GM10266 (cell line): ENCODE data around the gene STARD5.

ENCODE experiments used
- DNase-seq: peaks from one replicate; pipeline ENCODE4 v3.0.0; 2012; ENCODE audit errors: extremely low spot score
- TF ChIP-seq, protein P1 (sequence below): IDR thresholded peaks from 2 replicates; pipeline ENCODE4 v1.5.1; 2012; ENCODE audit warnings: mild to moderate bottlenecking, low read depth; ENCODE audit not compliant: control insufficient read depth, insufficient read depth; ENCODE audit errors: missing control alignments

Gene STARD5

DNA sequence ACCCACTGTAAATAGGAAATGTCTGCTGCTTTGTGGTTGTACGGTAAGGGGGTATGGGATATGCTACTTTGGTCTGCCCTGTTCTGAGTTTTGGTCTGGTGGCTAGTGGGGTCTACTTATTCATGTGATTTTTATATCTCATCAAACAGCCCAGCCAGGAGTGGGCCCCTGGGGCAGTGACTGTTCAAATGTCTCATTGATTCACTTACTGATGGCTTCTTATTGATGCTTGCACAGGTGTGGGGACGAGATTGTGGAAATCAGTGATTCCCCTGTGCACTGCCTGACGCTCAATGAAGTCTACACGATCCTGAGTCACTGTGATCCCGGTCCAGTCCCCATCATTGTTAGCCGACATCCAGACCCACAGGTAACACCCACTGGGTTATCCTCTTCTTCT, 38.5 kb downstream of the STARD5 start:
- TF ChIP-seq, protein P1, sequence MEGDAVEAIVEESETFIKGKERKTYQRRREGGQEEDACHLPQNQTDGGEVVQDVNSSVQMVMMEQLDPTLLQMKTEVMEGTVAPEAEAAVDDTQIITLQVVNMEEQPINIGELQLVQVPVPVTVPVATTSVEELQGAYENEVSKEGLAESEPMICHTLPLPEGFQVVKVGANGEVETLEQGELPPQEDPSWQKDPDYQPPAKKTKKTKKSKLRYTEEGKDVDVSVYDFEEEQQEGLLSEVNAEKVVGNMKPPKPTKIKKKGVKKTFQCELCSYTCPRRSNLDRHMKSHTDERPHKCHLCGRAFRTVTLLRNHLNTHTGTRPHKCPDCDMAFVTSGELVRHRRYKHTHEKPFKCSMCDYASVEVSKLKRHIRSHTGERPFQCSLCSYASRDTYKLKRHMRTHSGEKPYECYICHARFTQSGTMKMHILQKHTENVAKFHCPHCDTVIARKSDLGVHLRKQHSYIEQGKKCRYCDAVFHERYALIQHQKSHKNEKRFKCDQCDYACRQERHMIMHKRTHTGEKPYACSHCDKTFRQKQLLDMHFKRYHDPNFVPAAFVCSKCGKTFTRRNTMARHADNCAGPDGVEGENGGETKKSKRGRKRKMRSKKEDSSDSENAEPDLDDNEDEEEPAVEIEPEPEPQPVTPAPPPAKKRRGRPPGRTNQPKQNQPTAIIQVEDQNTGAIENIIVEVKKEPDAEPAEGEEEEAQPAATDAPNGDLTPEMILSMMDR = no peak
- no peak for DNase-seq

DNA sequence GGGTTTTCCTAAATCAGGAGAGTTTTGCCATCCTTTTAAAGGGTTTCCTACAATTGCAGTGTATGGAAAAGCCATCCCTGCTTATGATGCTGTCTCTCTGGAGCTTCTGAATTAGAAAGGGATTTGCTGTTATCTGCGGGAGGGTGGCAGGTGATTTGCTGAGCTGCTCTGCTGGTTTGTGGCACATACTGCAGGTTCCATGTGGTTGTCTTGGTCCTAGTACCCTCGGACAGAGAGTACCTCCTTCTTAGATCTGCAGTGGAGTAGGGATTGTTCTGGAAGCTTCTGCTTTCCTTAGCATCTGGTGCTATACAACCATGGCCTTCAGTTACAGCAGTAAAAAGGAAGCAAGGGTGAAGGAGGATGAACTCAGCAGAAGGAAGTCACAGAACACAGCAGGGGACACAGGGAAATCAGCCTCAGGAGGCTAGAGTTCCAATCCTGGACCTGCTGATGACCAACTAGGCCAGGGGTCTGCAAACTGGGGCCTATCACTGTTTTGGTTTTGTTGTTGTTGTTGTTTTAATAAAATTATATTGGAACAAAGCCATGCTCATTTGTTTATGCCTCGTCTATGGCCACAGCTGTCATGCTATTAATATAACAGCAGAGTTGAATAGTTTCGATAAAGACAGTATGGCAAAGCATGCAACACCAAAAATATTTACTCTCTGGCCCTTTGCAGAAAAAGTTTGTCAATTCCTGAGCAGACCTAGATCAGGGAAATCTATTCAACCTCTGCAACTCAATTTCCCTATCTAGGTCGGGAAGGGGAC, 39.5 kb downstream of the STARD5 start:
- no peak for DNase-seq
- TF ChIP-seq, protein P1 = no peak

DNA sequence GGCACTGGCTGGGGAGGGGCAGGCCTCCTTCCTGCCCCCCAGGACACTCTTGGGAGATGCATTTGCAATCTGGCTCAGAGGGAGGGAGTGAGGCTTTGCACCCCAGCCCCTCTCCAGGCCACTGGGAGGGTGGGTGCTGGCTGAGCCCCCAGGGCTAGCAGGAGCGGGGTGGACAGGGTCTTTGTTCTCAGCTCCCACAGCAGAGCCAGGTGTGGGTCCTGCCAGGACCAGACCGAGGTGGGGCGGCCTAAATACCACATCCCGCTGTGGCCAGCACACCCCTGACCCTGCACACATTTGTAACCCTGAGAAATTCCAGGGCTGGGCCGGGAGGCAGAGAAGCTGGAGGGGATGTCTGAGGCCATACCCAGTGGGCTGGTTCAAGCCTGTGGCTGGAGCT, 41.0 kb downstream of the STARD5 start:
- DNase-seq = no peak
- TF ChIP-seq, protein P1 = no peak

DNA sequence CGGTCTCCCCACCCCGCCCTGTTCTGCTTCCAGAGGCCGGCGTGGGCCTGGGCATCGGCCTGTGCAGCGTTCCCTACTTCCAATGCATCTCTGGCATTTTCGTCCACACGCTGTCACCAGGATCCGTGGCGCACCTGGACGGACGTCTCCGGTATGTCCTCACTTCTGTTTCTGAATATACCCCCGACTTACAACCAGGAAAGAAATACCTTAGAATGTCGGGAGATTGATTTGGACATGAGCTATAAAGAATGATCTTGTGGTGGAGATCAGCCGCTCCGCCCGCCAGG, 41.4 kb downstream of the STARD5 start:
- DNase-seq = no peak
- TF ChIP-seq, protein P1 = no peak

DNA sequence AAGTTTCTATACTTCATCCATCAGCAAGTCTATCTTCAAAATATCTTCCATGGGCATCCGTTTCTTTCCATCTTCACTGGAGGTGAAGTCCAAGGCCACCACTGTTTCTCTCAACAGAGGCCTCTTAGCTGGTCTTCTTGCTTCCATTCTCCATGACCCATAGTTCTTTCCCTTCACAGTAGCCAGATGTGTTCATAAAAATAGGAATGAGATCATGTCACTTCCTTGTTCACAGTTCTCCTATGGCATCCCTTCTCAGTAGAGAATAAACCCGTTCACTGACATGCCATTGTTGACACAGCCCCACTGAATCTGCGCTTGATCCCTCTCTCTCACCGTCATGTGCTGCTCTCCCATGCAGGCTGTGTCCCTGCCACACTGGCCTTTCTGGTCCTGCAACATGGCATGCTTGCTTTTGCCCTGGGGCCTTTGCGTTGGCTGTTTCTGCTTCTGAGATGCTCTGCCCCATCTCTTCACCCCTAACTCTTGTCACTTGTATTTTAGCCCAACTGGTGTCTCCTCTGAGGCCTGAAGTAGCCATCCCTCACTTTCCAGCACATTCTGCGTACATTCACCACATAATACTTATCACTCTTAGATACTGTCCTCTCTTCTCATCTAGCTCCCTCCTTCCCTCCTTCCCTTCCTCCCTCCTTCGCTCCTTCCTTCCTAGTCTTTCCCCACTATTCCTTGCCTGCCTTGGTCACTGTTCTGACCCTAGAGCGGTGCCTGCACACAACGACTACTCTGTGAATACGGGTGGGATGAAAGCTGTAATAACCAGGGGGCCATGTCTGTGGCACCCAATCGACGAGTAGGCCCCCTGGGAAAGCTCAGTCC, 42.0 kb downstream of the STARD5 start:
- TF ChIP-seq, protein P1 = no peak
- no peak for DNase-seq

DNA sequence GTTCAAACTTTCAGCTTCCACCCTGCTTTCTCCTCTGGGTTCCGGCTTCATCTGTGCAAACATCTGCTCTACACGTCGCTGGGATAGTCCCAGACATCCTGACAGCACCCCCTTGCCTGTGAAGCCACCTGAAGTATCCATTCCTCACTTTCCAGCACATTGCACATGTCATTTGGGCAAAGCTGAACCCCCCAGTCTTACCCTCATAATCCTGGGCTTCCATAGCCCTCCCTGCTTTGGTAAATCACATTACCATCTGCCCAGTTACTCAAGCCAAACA, 42.5 kb downstream of the STARD5 start:
- TF ChIP-seq, protein P1 = no peak
- no peak for DNase-seq
